Psoas muscle (tissue), 8 donors: ENCODE data around the gene YIPF5. TPM values are rescaled to one million over a fixed set of nuclear protein-coding genes. Genes with fewer than 3 reads are reported as not detected.
A peak's percentile ranks its signal among the peaks of the same experiment; 100 is the strongest.

Experiments used
- ATAC-seq, 4 donors: fragments of 200-7000 bp; cut with Tn5 transposase; one replicate each; pipeline ENCODE4 v1.9.1; 2020; ENCODE audit warnings: moderate library complexity in 3 of 4, mild to moderate bottlenecking in 2 of 4
- DNase-seq, 2 donors: peaks; one replicate each; pipeline ENCODE4 v3.0.0-alpha.2; 2020
- H3K27ac ChIP-seq: fragments of 200-600 bp; one replicate; pipeline ENCODE4 v1.8.0; 2022
- H3K27me3 ChIP-seq, 3 donors: fragments of 200-600 bp in 1 of 3; one replicate each; pipeline versions ENCODE4 v1.6.1 to v1.8.0; 2013 to 2022; ENCODE audit warnings: low read length in 2 of 3, mild to moderate bottlenecking in 2 of 3, moderate library complexity in 1 of 3; ENCODE audit not compliant: insufficient read depth in 3 of 3
- H3K36me3 ChIP-seq, 2 donors: fragments of 200-600 bp in 1 of 2; one replicate each; pipeline versions ENCODE4 v1.6.1 to v1.8.0; 2013 to 2022; ENCODE audit warnings: low read depth in 1 of 2, mild to moderate bottlenecking in 1 of 2, moderate library complexity in 1 of 2; ENCODE audit not compliant: insufficient read depth in 1 of 2
- H3K4me1 ChIP-seq: fragments of 200-600 bp; one replicate; pipeline ENCODE4 v1.8.0; 2022
- H3K4me3 ChIP-seq: fragments of 200-600 bp; one replicate; pipeline ENCODE4 v1.8.0; 2022; ENCODE audit warnings: mild to moderate bottlenecking
- H3K9me3 ChIP-seq: fragments of 200-600 bp; one replicate; pipeline ENCODE4 v1.8.0; 2022
- CTCF ChIP-seq: fragments of 200-600 bp; IDR thresholded peaks from one replicate; pipeline ENCODE4 v1.8.0; 2022; ENCODE audit warnings: antibody characterized with exemption
- WGBS, 3 donors: extraction: QIAGEN DNeasy Blood & Tissue Kit; methylation state at CpG; one replicate each; pipeline versions ENCODE4 v1.1.6 to v1.1.7; 2013; 5-methylcytosine and 5-hydroxymethylcytosine counted together
- intact Hi-C, 2 donors: fragments of 100-400 bp; cut with DNase I; formaldehyde crosslinking; loops; one replicate each; pipeline versions ENCODE4 v1.11.0 to v1.14.2; 2022
- long read RNA-seq, 2 donors: library from polyadenylated mRNA; unstranded; transcript quantifications; one replicate each; pipeline ENCODE4 v2.0.0, GENCODE V29; 2021
- polyA plus RNA-seq, 3 donors: library from polyadenylated mRNA; stranded (reverse); fragments of 200-250 nt; gene quantifications; one replicate each; pipeline ENCODE4 v1.2.3, GENCODE V29; 2013
- total RNA-seq, 4 donors: library from RNA; stranded (reverse); fragmentation: NEBNext Ultra II Directional in 2 of 4; extraction: Animal tissue kit (Norgen Biotek cat#: 25700) in 2 of 4; gene quantifications; one replicate each; pipeline versions ENCODE4 v1.2.1 to v1.2.4, GENCODE V29; 2021 to 2023
- donor health status: healthy with polysubstance abuse.
- donor health status: DM: no; HTN: no; CAD: no; lungs with moderate emphysema.
- donor health status: Bipolar disorder and iron deficiency.
- donor health status: healthy.
- donor health status: DM: yes; HTN: yes; CAD: no.
- donor health status: DM: no; HTN: no; CAD: no.
- donor health status: DM: no; HTN: no; CAD: no.
- donor health status: DM: yes; HTN: yes; CAD: no.

YIPF5 gene
- total RNA-seq (10 to 100 TPM; 12.7 to 21.1 (median 15.6) TPM), polyA plus RNA-seq (10 to 100 TPM in 2 of 3 donors, 1 to 10 TPM in 1; 6.7 to 15.6 (median 14.3) TPM)
- long read RNA-seq, donor 1, transcript YIPF5-201 (6 exons, 3,147 nt), result major isoform, 9 of 14 reads
- long read RNA-seq, donor 1, partial matches to known transcripts, result 1 of 14 reads
- long read RNA-seq, donor 1, other reads (novel, unspliced or antisense), result 4 of 14 reads
- long read RNA-seq, donor 2, transcript YIPF5-201 (6 exons, 3,147 nt), result major isoform, 29 of 37 reads
- long read RNA-seq, donor 2, partial matches to known transcripts, result 2 of 37 reads
- long read RNA-seq, donor 2, other reads (novel, unspliced or antisense), result 6 of 37 reads

GRCh38 chr5:144170276-144171024 lies at the start of gene YIPF5, which contains the start of gene KCTD16:
Gene YIPF5 (minus strand): TSS chr5:144170659. CDS start chr5:144169955, 704 bp downstream.
Gene KCTD16 (plus strand): TSS chr5:144170873.
- Histone ChIP-seq H3K36me3 (peaks cover 0 to 31% of the 10 kb centered on the region in 2 donors), H3K4me3 (peak within 1 kb of the TSS; percentile 95), H3K27ac (peak within 1 kb of the TSS; percentile 87), H3K9me3 (no peaks in the 10 kb centered on the region), H3K4me1 (peaks cover 17% of the 10 kb centered on the region), H3K27me3 (peaks cover 0 to 10% (median 0%) of the 10 kb centered on the region in 3 donors)
- intact Hi-C loops, result no loop called here
- peak; percentile 99 to 100 (median 100) for ATAC-seq
- no peak for TF ChIP-seq CTCF
- peak; percentile 94 to 97 for DNase-seq
- WGBS, 3 donors, result 0 to 1% (median 0%) methylated on average over 39 of the region's 39 CpGs

GRCh38 chr5:144219869-144220268 lies 49.4 kb upstream of the YIPF5 start:
- H3K4me3 ChIP-seq, result no peak overlapping the region
- H3K4me1 ChIP-seq, result no peaks in the 10 kb centered on the region
- DNase-seq (no peak), ATAC-seq (no peak)
- intact Hi-C loops, result no loop called here
- 55 to 70% (median 61%) methylated on average over 3 of the region's 3 CpGs for whole genome bisulfite sequencing, 3 donors
- peaks cover 0 to 2% (median 0%) of the 10 kb centered on the region in 3 donors for H3K27me3 ChIP-seq
- no peak overlapping the region for H3K27ac ChIP-seq
- no peak for TF ChIP-seq CTCF
- no peaks in the 10 kb centered on the region for H3K9me3 ChIP-seq
- H3K36me3 ChIP-seq, result no peaks in the 10 kb centered on the region

- WGBS, 3 donors, result 35 to 46% (median 41%) methylated on average over 1 of the region's 1 CpG
- no peaks in the 10 kb centered on the region for H3K4me1 ChIP-seq
- H3K4me3 ChIP-seq, result no peak overlapping the region
- no peak for DNase-seq
- H3K27ac ChIP-seq, result no peak overlapping the region
- peaks cover 0 to 14% (median 5%) of the 10 kb centered on the region in 3 donors for H3K27me3 ChIP-seq
- intact Hi-C loops, result no loop called here
- no peak for TF ChIP-seq CTCF
- no peak for ATAC-seq
- no peaks in the 10 kb centered on the region for H3K9me3 ChIP-seq
- no peaks in the 10 kb centered on the region for H3K36me3 ChIP-seq
These were observed 40.2 kb upstream of the YIPF5 start for GRCh38 chr5:144210655-144211054.

- H3K36me3 ChIP-seq, result no peaks in the 10 kb centered on the region
- peaks cover 5% of the 10 kb centered on the region for H3K4me1 ChIP-seq
- no peak overlapping the region for H3K4me3 ChIP-seq
- peaks cover 0 to 23% (median 3%) of the 10 kb centered on the region in 3 donors for H3K27me3 ChIP-seq
- no peak overlapping the region for H3K27ac ChIP-seq
- intact Hi-C loops, result loop anchor here (10.0 kb wide), 3 partner anchors 185 to 1835 kb away; no protein-coding TSS in a partner anchor
- 54 to 59% (median 57%) methylated on average over 4 of the region's 4 CpGs for WGBS, 3 donors
- ATAC-seq, result no peak
- no peaks in the 10 kb centered on the region for H3K9me3 ChIP-seq
- no peak for DNase-seq
- TF ChIP-seq CTCF, result no peak
These were observed 38.9 kb upstream of the YIPF5 start for GRCh38 chr5:144209361-144209760.
